Gastroesophageal sphincter (tissue), 4 donors: ENCODE measurements around the gene METAP1D. TPM values are rescaled to one million over a fixed set of nuclear protein-coding genes. Genes with fewer than 3 reads are reported as not detected.

Experiments used
- ATAC-seq: fragments of 150-250 bp; one replicate; pipeline ENCODE4 v1.9.1; 2016; ENCODE audit warnings: mild to moderate bottlenecking, moderate library complexity
- H3K27ac ChIP-seq, 4 donors: fragments of 200-600 bp; sonication (generic) in 3 of 4; 1 replicate in 3 of 4; 2 replicates in 1 of 4; pipeline ENCODE4 v1.5.1; 2016 to 2019
- H3K27me3 ChIP-seq: fragments of 200-600 bp; sonication (generic); one replicate; pipeline ENCODE4 v1.5.1; 2019
- H3K36me3 ChIP-seq, 2 donors: fragments of 200-600 bp; sonication (generic); one replicate each; pipeline ENCODE4 v1.5.1; 2019; ENCODE audit warnings: control low read depth in 1 of 2
- H3K4me1 ChIP-seq, 3 donors: fragments of 200-600 bp; sonication (generic); 1 replicate in 2 of 3; 2 replicates in 1 of 3; pipeline ENCODE4 v1.5.1; 2016 to 2019; ENCODE audit warnings: control low read depth in 2 of 3
- H3K4me3 ChIP-seq, 2 donors: fragments of 200-600 bp; sonication (generic); one replicate each; pipeline ENCODE4 v1.5.1; 2019; ENCODE audit warnings: mild to moderate bottlenecking in 1 of 2, moderate library complexity in 1 of 2
- H3K9me3 ChIP-seq, 3 donors: fragments of 200-600 bp; sonication (generic); one replicate each; pipeline ENCODE4 v1.5.1; 2017 to 2019; ENCODE audit warnings: control low read depth in 2 of 3
- EP300 ChIP-seq: sonication (generic); formaldehyde crosslinking; IDR thresholded peaks from one replicate; pipeline ENCODE4 v1.6.1; 2017; ENCODE audit warnings: antibody characterized with exemption, mild to moderate bottlenecking
- POLR2A ChIP-seq, 2 donors: fragments of 450-650 bp; IDR thresholded peaks; one replicate each; pipeline ENCODE4 v1.6.1; 2017; ENCODE audit warnings: antibody characterized with exemption in 2 of 2, mild to moderate bottlenecking in 2 of 2, moderate library complexity in 1 of 2
- POLR2AphosphoS5 ChIP-seq: sonication (generic); formaldehyde crosslinking; IDR thresholded peaks from one replicate; pipeline ENCODE4 v1.6.1; 2017; ENCODE audit warnings: antibody characterized with exemption
- whole genome bisulfite sequencing, 2 donors: methylation state at CpG; one replicate each; pipeline ENCODE4 v1.1.5; 2018; ENCODE audit warnings: low coverage in 1 of 2; 5-methylcytosine and 5-hydroxymethylcytosine counted together
- total RNA-seq, 4 donors: library from RNA; depleted of rRNA; stranded (reverse); fragments of >200 nt; gene quantifications; one replicate each; pipeline ENCODE4 v1.1.0, GENCODE V29; 2016
- TF ChIP-seq, protein P1 (sequence below), 4 experiments: fragments of 200-600 bp in 2 of 4; fragments of 450-650 bp in 2 of 4; sonication (generic) in 1 of 4; IDR thresholded peaks; one replicate each; pipeline ENCODE4 v1.5.1; 2017 to 2019; ENCODE audit warnings: antibody characterized with exemption in 4 of 4, mild to moderate bottlenecking in 2 of 4, moderate library complexity in 2 of 4

Gene METAP1D
- total RNA-seq, 4 donors from 2014 or later, result 1.8 to 9.2 (median 4.2) TPM

DNA sequence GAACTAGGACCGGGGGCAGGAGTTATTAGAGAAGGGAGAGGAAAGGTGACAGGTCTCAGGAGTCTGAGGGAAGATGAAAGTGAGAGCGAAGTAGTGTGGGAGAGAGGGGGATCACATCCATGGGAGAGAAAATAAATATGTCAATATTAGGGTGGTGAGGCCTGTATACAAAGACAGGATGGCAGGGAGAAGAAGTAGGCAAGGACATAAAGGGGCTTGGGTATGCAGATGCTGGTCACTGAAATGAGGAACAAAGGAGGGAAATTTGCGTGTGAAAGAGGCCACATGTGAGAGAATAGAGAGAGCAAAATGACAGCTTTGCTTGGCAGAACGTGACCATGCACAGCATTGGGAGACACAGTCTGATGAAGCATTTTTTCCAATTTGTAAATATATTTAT, 13.6 kb downstream of the METAP1D start:
- WGBS, 2 donors, result 79 to 83% methylated on average over 2 of the region's 4 CpGs

DNA sequence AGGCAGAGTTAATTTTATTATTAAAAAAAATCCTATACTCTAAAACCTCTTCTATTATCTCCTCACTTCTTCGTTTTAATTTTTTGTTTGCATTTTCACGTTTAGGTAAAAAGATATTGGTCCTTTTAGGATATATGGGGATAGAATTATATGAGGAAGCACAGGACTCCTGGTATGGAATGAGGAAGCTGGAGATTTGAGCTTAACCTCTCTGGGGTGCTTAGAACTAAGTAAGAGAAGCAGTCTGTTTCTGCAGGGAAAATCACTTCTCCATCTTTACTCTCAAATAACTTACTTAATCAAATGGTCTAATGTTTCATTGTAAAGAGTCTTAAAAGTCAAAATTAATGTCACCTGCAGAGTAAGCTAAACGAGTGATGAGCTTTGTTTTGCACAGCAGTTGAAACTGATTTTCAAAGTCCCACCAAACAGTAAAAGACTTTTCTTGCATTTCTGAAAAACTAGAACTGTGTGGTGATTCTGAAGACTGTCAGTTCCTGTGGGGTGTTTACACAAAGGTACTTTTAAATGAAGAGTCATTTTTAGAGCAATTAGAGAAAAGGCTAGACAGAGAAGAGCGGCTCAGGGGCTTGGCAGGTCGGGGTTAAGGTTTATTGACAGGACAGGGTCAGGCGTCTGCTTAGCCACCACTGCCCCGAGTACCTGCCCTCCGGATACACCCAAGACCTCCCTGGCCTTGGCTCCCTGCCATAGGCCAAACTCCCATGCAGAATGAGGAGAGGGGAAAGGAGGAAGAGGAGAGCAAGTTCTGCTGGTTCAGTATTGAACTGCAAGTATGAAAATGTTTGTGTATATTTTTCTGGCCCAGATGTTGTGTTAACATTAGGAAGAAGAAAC, 21.6 kb downstream of the METAP1D start:
- 46 to 58% methylated on average over 5 to 8 of the region's 8 CpGs for WGBS, 2 donors
- Histone ChIP-seq H3K27me3 (no peaks in the 10 kb centered on the region), H3K27ac (no peak overlapping the region), H3K9me3 (no peaks in the 10 kb centered on the region), H3K4me1 (peaks cover 0 to 7% (median 0%) of the 10 kb centered on the region in 3 donors), H3K4me3 (no peak overlapping the region), H3K36me3 (no peaks in the 10 kb centered on the region)
- TF ChIP-seq, protein P1, sequence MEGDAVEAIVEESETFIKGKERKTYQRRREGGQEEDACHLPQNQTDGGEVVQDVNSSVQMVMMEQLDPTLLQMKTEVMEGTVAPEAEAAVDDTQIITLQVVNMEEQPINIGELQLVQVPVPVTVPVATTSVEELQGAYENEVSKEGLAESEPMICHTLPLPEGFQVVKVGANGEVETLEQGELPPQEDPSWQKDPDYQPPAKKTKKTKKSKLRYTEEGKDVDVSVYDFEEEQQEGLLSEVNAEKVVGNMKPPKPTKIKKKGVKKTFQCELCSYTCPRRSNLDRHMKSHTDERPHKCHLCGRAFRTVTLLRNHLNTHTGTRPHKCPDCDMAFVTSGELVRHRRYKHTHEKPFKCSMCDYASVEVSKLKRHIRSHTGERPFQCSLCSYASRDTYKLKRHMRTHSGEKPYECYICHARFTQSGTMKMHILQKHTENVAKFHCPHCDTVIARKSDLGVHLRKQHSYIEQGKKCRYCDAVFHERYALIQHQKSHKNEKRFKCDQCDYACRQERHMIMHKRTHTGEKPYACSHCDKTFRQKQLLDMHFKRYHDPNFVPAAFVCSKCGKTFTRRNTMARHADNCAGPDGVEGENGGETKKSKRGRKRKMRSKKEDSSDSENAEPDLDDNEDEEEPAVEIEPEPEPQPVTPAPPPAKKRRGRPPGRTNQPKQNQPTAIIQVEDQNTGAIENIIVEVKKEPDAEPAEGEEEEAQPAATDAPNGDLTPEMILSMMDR (IDR thresholded peaks at IDR 0.05), result no peak
- TF ChIP-seq POLR2A (IDR thresholded peaks at IDR 0.05) (no peak), POLR2AphosphoS5 (no peak), EP300 (no peak)
- no peak for ATAC-seq

More for the DNA sequence above, 13.6 kb downstream of the METAP1D start:
- no peaks in the 10 kb centered on the region for H3K9me3 ChIP-seq
- ATAC-seq, result no peak
- no peaks in the 10 kb centered on the region for H3K27me3 ChIP-seq
- H3K4me3 ChIP-seq, result no peak overlapping the region
- no peaks in the 10 kb centered on the region for H3K36me3 ChIP-seq
- H3K27ac ChIP-seq, result no peak overlapping the region
- TF ChIP-seq POLR2AphosphoS5 (no peak), EP300 (no peak), POLR2A (IDR thresholded peaks at IDR 0.05) (no peak)
- TF ChIP-seq, protein P1 (IDR thresholded peaks at IDR 0.05), result no peak
- no peaks in the 10 kb centered on the region for H3K4me1 ChIP-seq

DNA sequence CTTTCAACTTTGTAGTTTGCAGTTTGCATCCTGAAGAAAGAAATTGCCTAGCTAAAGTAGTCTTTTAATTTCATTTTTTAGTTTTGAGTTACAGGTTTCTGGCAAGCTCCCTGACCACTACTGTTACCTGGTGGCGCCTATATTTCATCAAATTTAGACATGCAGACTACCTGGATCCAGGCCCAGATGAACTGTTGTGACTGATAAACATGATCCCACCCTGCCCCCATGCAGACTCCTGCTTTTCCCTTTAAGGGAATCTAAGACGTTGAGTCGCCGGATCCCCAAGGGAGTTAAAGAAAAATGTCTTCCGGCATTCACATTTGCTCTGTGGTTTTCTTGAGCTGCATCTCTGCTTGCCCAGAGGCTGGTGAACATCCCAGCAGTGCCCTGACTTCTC, 22.2 kb downstream of the METAP1D start:
- Histone ChIP-seq H3K9me3 (no peaks in the 10 kb centered on the region), H3K4me3 (no peak overlapping the region), H3K27ac (no peak overlapping the region), H3K27me3 (no peaks in the 10 kb centered on the region), H3K4me1 (peaks cover 0 to 7% (median 0%) of the 10 kb centered on the region in 3 donors), H3K36me3 (no peaks in the 10 kb centered on the region)
- no peak for TF ChIP-seq EP300
- 20 to 45% methylated on average over 1 to 3 of the region's 5 CpGs for WGBS, 2 donors
- ATAC-seq, result no peak

DNA sequence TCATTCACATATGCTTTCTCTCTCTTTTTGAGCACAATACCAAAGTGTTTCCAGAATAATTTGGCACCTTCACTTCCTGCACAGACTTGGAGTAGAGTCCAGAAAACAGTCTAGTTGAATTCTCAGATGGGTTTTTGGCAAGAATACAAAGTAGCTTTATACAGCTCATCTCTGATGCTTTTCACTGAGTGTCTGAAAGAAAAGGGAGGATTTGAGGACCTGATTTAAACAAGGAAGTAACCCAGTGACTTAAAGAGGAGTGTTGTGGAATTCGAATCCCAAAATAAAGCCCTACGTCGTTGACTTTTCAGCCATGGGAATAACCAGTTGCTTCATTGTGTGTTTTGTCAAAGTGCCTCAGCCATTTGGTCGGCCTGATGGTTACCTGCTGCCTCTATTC, 31.8 kb downstream of the METAP1D start:
- TF ChIP-seq POLR2AphosphoS5, result no peak
- 20 to 57% methylated on average over 1 to 4 of the region's 4 CpGs for WGBS, 2 donors

DNA sequence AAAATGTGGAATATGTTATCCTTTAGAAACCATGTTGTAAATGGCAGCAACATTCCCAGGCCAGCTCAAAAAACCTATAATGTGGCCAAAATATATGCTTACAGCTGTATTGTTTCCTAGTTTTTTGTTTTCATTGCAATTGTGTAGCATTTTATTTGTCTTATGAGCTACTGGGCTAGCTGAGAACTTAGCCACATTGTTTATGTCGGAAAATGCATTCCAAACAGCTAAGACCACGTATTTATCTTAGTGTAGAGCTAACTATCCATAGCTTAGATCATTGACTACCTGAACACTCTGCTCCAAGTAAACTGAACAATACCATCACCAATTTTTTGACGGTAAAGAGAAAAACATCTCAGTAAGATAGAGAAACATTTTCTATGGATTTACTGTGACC, 38.4 kb downstream of the METAP1D start:
- Histone ChIP-seq H3K4me3 (no peak overlapping the region), H3K4me1 (no peaks in the 10 kb centered on the region), H3K27me3 (no peaks in the 10 kb centered on the region), H3K9me3 (no peaks in the 10 kb centered on the region), H3K27ac (no peak overlapping the region), H3K36me3 (no peaks in the 10 kb centered on the region)
- TF ChIP-seq POLR2A (IDR thresholded peaks at IDR 0.05) (no peak), EP300 (no peak), POLR2AphosphoS5 (no peak)
- TF ChIP-seq, protein P1 (IDR thresholded peaks at IDR 0.05), result no peak
- WGBS, 2 donors, result 82 to 83% methylated on average over 3 of the region's 3 CpGs
- no peak for ATAC-seq

More for the DNA sequence above, 31.8 kb downstream of the METAP1D start:
- Histone ChIP-seq H3K4me1 (no peaks in the 10 kb centered on the region), H3K27ac (no peak overlapping the region), H3K9me3 (no peaks in the 10 kb centered on the region), H3K36me3 (no peaks in the 10 kb centered on the region), H3K4me3 (no peak overlapping the region), H3K27me3 (no peaks in the 10 kb centered on the region)
- no peak for ATAC-seq

DNA sequence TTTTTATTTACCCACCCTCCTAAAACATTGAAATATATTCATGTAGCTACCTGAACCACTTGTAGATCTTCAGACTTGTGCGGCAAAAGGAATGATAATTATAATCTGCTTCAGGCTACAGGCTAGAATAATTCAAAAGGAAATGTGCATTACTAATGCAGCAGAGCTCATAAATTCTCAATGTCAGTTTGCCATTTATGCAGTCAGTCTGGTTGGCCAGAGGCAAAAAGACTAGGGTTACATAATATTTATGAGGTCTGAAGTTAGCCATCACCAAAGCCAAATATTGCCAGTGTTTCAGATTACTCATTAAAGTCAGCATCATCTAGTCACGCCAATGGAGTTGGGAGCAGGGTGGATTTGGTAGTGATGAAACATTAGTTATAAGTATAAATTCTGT, 38.9 kb downstream of the METAP1D start:
- Histone ChIP-seq H3K27me3 (no peaks in the 10 kb centered on the region), H3K36me3 (no peaks in the 10 kb centered on the region), H3K4me3 (no peak overlapping the region), H3K4me1 (no peaks in the 10 kb centered on the region), H3K27ac (no peak overlapping the region), H3K9me3 (no peaks in the 10 kb centered on the region)
- WGBS, 2 donors, result 96% methylated on average over 2 of the region's 2 CpGs
- no peak for TF ChIP-seq POLR2AphosphoS5
- no peak for TF ChIP-seq EP300
- TF ChIP-seq POLR2A (IDR thresholded peaks at IDR 0.05), result no peak
- TF ChIP-seq, protein P1 (IDR thresholded peaks at IDR 0.05), result no peak
- no peak for ATAC-seq
